ENCODE measurements around the gene FAM171A1.

The FAM171A1 gene

GRCh38 chr10:15267496-15267895, 103.6 kb downstream of the FAM171A1 start:
- Histone ChIP-seq H3K9ac (ENCODE audit: low read length) (no peak overlapping the region), H3K27me3 (ENCODE audit: insufficient read depth, low read length) (no peaks in the 10 kb centered on the region), H3K4me1 (ENCODE audit: insufficient read depth, low read length, severe bottlenecking) (no peaks in the 10 kb centered on the region), H3K36me3 (ENCODE audit: insufficient read depth, low read length) (no peaks in the 10 kb centered on the region), H3F3A (ENCODE audit: insufficient read depth, low read length) (no peaks in the 10 kb centered on the region), H4K20me1 (ENCODE audit: insufficient read depth, low read length) (no peaks in the 10 kb centered on the region), H2AFZ (ENCODE audit: low read length) (no peak overlapping the region), H3K27ac (ENCODE audit: low read depth, low read length, poor library complexity, severe bottlenecking) (no peak overlapping the region), H3K9me3 (ENCODE audit: low read length) (no peaks in the 10 kb centered on the region), H3K4me3 (ENCODE audit: low read depth, low read length, poor library complexity, severe bottlenecking) (no peak overlapping the region), H3K79me2 (ENCODE audit: insufficient read depth, low read length) (no peaks in the 10 kb centered on the region), H3K4me2 (ENCODE audit: low read length) (no peak overlapping the region), H3K9me2 (ENCODE audit: low read depth, low read length) (no peaks in the 10 kb centered on the region)
- no peak for TF ChIP-seq EZH2 (IDR thresholded peaks at IDR 0.05; ENCODE audit: borderline replicate concordance, low read length)
- TF ChIP-seq CTCF (IDR thresholded peaks at IDR 0.05; ENCODE audit: low read length) = no peak

GRCh38 chr10:15266117-15266516, 105.0 kb downstream of the FAM171A1 start:
- H3K36me3 ChIP-seq (ENCODE audit: insufficient read depth, low read length) = no peaks in the 10 kb centered on the region
- no peak overlapping the region for H3K9ac ChIP-seq (ENCODE audit: low read length)
- H2AFZ ChIP-seq (ENCODE audit: low read length) = no peak overlapping the region
- H3K9me2 ChIP-seq (ENCODE audit: low read depth, low read length) = no peaks in the 10 kb centered on the region
- H3K4me1 ChIP-seq (ENCODE audit: insufficient read depth, low read length, severe bottlenecking) = no peaks in the 10 kb centered on the region
- no peaks in the 10 kb centered on the region for H3F3A ChIP-seq (ENCODE audit: insufficient read depth, low read length)
- TF ChIP-seq CTCF (IDR thresholded peaks at IDR 0.05; ENCODE audit: low read length) (no peak), EZH2 (IDR thresholded peaks at IDR 0.05; ENCODE audit: borderline replicate concordance, low read length) (no peak)
- no peaks in the 10 kb centered on the region for H3K27me3 ChIP-seq (ENCODE audit: insufficient read depth, low read length)
- no peak overlapping the region for H3K4me2 ChIP-seq (ENCODE audit: low read length)
- no peaks in the 10 kb centered on the region for H3K9me3 ChIP-seq (ENCODE audit: low read length)
- no peaks in the 10 kb centered on the region for H4K20me1 ChIP-seq (ENCODE audit: insufficient read depth, low read length)
- no peak overlapping the region for H3K4me3 ChIP-seq (ENCODE audit: low read depth, low read length, poor library complexity, severe bottlenecking)
- no peak overlapping the region for H3K27ac ChIP-seq (ENCODE audit: low read depth, low read length, poor library complexity, severe bottlenecking)
- H3K79me2 ChIP-seq (ENCODE audit: insufficient read depth, low read length) = no peaks in the 10 kb centered on the region

GRCh38 chr10:15265558-15265957, 105.5 kb downstream of the FAM171A1 start:
- no peaks in the 10 kb centered on the region for H3K9me3 ChIP-seq (ENCODE audit: low read length)
- no peaks in the 10 kb centered on the region for H3F3A ChIP-seq (ENCODE audit: insufficient read depth, low read length)
- no peaks in the 10 kb centered on the region for H3K79me2 ChIP-seq (ENCODE audit: insufficient read depth, low read length)
- no peak overlapping the region for H3K4me3 ChIP-seq (ENCODE audit: low read depth, low read length, poor library complexity, severe bottlenecking)
- no peak overlapping the region for H3K4me2 ChIP-seq (ENCODE audit: low read length)
- TF ChIP-seq EZH2 (IDR thresholded peaks at IDR 0.05; ENCODE audit: borderline replicate concordance, low read length) = no peak
- TF ChIP-seq CTCF (IDR thresholded peaks at IDR 0.05; ENCODE audit: low read length) = no peak
- no peak overlapping the region for H3K27ac ChIP-seq (ENCODE audit: low read depth, low read length, poor library complexity, severe bottlenecking)
- no peaks in the 10 kb centered on the region for H3K36me3 ChIP-seq (ENCODE audit: insufficient read depth, low read length)
- no peak overlapping the region for H3K9ac ChIP-seq (ENCODE audit: low read length)
- H4K20me1 ChIP-seq (ENCODE audit: insufficient read depth, low read length) = no peaks in the 10 kb centered on the region
- H3K4me1 ChIP-seq (ENCODE audit: insufficient read depth, low read length, severe bottlenecking) = no peaks in the 10 kb centered on the region
- no peak overlapping the region for H2AFZ ChIP-seq (ENCODE audit: low read length)
- no peaks in the 10 kb centered on the region for H3K9me2 ChIP-seq (ENCODE audit: low read depth, low read length)
- no peaks in the 10 kb centered on the region for H3K27me3 ChIP-seq (ENCODE audit: insufficient read depth, low read length)

Data from OCI-LY1 (cell line).